H9 (cell line): Measurements from ENCODE around the gene RHBDD2. TPM values are rescaled to one million over a fixed set of nuclear protein-coding genes. Genes with fewer than 3 reads are reported as not detected.

Experiments used
- DNase-seq: peaks from one replicate; pipeline ENCODE4 v3.0.0-alpha.2; 2017
- H2AFZ ChIP-seq: one replicate; pipeline ENCODE4 v1.6.1; 2013; ENCODE audit warnings: mild to moderate bottlenecking, low read length, control low read depth, moderate library complexity
- H2AK5ac ChIP-seq: 2 replicates; pipeline ENCODE4 v1.6.1; 2013; ENCODE audit warnings: low read length, control low read depth, mixed read lengths; ENCODE audit not compliant: insufficient read length
- H2BK120ac ChIP-seq: one replicate; pipeline ENCODE4 v1.6.1; 2013; ENCODE audit warnings: low read depth, mild to moderate bottlenecking, low read length, control low read depth, inconsistent platforms; ENCODE audit not compliant: poor library complexity, severe bottlenecking
- H2BK12ac ChIP-seq: 2 replicates; pipeline ENCODE4 v1.6.1; 2013; ENCODE audit warnings: low read length, control low read depth, mixed read lengths, low read depth; ENCODE audit not compliant: insufficient read length
- H2BK15ac ChIP-seq: 2 replicates; pipeline ENCODE4 v1.6.1; 2013; ENCODE audit warnings: low read depth, low read length, control low read depth
- H2BK20ac ChIP-seq: one replicate; pipeline ENCODE4 v1.6.1; 2013; ENCODE audit warnings: low read depth, mild to moderate bottlenecking, low read length, control low read depth, inconsistent platforms; ENCODE audit not compliant: poor library complexity, severe bottlenecking
- H2BK5ac ChIP-seq: 2 replicates; pipeline ENCODE4 v1.6.1; 2013; ENCODE audit warnings: low read length, control low read depth, mixed read lengths; ENCODE audit not compliant: insufficient read length
- H3K14ac ChIP-seq: 2 replicates; pipeline ENCODE4 v1.6.1; 2013; ENCODE audit warnings: low read length, control low read depth; ENCODE audit not compliant: insufficient read depth
- H3K18ac ChIP-seq: 2 replicates; pipeline ENCODE4 v1.6.1; 2013; ENCODE audit warnings: low read depth, mild to moderate bottlenecking, mixed read lengths, low read length, control low read depth; ENCODE audit not compliant: insufficient read length
- H3K23ac ChIP-seq: 2 replicates; pipeline ENCODE4 v1.6.1; 2013; ENCODE audit warnings: low read length, control low read depth, mixed read lengths, low read depth; ENCODE audit not compliant: insufficient read length
- H3K23me2 ChIP-seq: 2 replicates; pipeline ENCODE4 v1.6.1; 2013; ENCODE audit warnings: low read depth, mild to moderate bottlenecking, mixed read lengths, low read length, control low read depth; ENCODE audit not compliant: insufficient read length, poor library complexity, severe bottlenecking
- H3K27ac ChIP-seq: 2 replicates; pipeline ENCODE4 v1.5.1; 2013; ENCODE audit warnings: low read length, control low read depth, mixed read lengths, low read depth; ENCODE audit not compliant: insufficient read length
- H3K27me3 ChIP-seq: 2 replicates; pipeline ENCODE4 v1.6.1; 2013; ENCODE audit warnings: low read length, control low read depth, inconsistent platforms; ENCODE audit not compliant: insufficient read depth
- H3K4ac ChIP-seq: 2 replicates; pipeline ENCODE4 v1.6.1; 2013; ENCODE audit warnings: low read depth, mild to moderate bottlenecking, control low read depth, inconsistent platforms, low read length, moderate library complexity
- H3K4me1 ChIP-seq: 2 replicates; pipeline ENCODE4 v1.6.1; 2013; ENCODE audit warnings: low read length, control low read depth, inconsistent platforms; ENCODE audit not compliant: insufficient read depth
- H3K4me2 ChIP-seq: 2 replicates; pipeline ENCODE4 v1.6.1; 2013; ENCODE audit warnings: low read length, control low read depth, mixed read lengths; ENCODE audit not compliant: insufficient read length, insufficient read depth
- H3K56ac ChIP-seq: 2 replicates; pipeline ENCODE4 v1.6.1; 2013; ENCODE audit warnings: low read depth, mild to moderate bottlenecking, mixed read lengths, low read length, control low read depth; ENCODE audit not compliant: insufficient read length
- H3K79me1 ChIP-seq: 2 replicates; pipeline ENCODE4 v1.6.1; 2013; ENCODE audit warnings: low read depth, mild to moderate bottlenecking, moderate library complexity, low read length, control low read depth, inconsistent platforms; ENCODE audit not compliant: insufficient read depth, poor library complexity, severe bottlenecking
- H3K79me2 ChIP-seq: 2 replicates; pipeline ENCODE4 v1.6.1; 2013; ENCODE audit warnings: low read length, control low read depth, inconsistent platforms; ENCODE audit not compliant: insufficient read depth
- H3K9ac ChIP-seq: 2 replicates; pipeline ENCODE4 v1.6.1; 2013; ENCODE audit warnings: low read length, control low read depth, mixed read lengths; ENCODE audit not compliant: insufficient read length; ENCODE audit errors: extremely low read depth
- H3K9me3 ChIP-seq: one replicate; pipeline ENCODE4 v1.6.1; 2013; ENCODE audit warnings: low read depth, low read length, inconsistent platforms; ENCODE audit not compliant: control insufficient read depth
- H3T11ph ChIP-seq: one replicate; pipeline ENCODE4 v1.6.1; 2013; ENCODE audit warnings: mild to moderate bottlenecking, low read length, control low read depth, inconsistent platforms
- H4K20me1 ChIP-seq: one replicate; pipeline ENCODE4 v1.6.1; 2013; ENCODE audit not compliant: control insufficient read depth, insufficient read length, insufficient read depth
- H4K5ac ChIP-seq: 2 replicates; pipeline ENCODE4 v1.6.1; 2013; ENCODE audit warnings: low read depth, mild to moderate bottlenecking, mixed read lengths, low read length, control low read depth; ENCODE audit not compliant: insufficient read length
- H4K8ac ChIP-seq: replicated peaks from 2 replicates; pipeline ENCODE4 v1.6.1; 2013; ENCODE audit warnings: low read length, control low read depth, mixed read lengths, low read depth; ENCODE audit not compliant: insufficient read length
- H4K91ac ChIP-seq: 2 replicates; pipeline ENCODE4 v1.6.1; 2013; ENCODE audit warnings: low read depth, mild to moderate bottlenecking, moderate library complexity, mixed read lengths, low read length, control low read depth; ENCODE audit not compliant: insufficient read length
- H3K27ac Mint-ChIP-seq, 3 experiments: 2 replicates in 2 of 3; 3 replicates in 1 of 3; pipeline ENCODE4 v1.8.0; 2020 to 2021; ENCODE audit warnings: mixed read lengths in 3 of 3, mild to moderate bottlenecking in 1 of 3, moderate library complexity in 1 of 3
- H3K27me3 Mint-ChIP-seq: 2 replicates; pipeline ENCODE4 v1.8.0; 2021; ENCODE audit warnings: low read depth, mild to moderate bottlenecking, moderate library complexity, mixed read lengths
- H3K36me3 Mint-ChIP-seq, 3 experiments: 2 replicates in 2 of 3; 3 replicates in 1 of 3; pipeline ENCODE4 v1.8.0; 2020 to 2021; ENCODE audit warnings: low read depth in 3 of 3, mixed read lengths in 3 of 3; ENCODE audit not compliant: insufficient read depth in 1 of 3
- H3K4me1 Mint-ChIP-seq, 2 experiments: 2 replicates each; pipeline ENCODE4 v1.8.0; 2020; ENCODE audit warnings: mixed read lengths in 2 of 2
- H3K4me3 Mint-ChIP-seq, 2 experiments: 2 replicates in 1 of 2; 3 replicates in 1 of 2; pipeline ENCODE4 v1.8.0; 2020 to 2021; ENCODE audit warnings: mild to moderate bottlenecking in 2 of 2, mixed read lengths in 2 of 2, moderate library complexity in 1 of 2
- H3K9me3 Mint-ChIP-seq, 2 experiments: 2 replicates in 1 of 2; 3 replicates in 1 of 2; pipeline ENCODE4 v1.8.0; 2020; ENCODE audit warnings: mild to moderate bottlenecking in 2 of 2, mixed read lengths in 2 of 2, moderate library complexity in 1 of 2
- CTCF ChIP-seq: fragments of 200-600 bp; sonication (generic); conservative IDR thresholded peaks from 3 replicates; pipeline ENCODE4 v1.8.0; 2021; ENCODE audit warnings: antibody characterized with exemption, mild to moderate bottlenecking
- WGBS: extraction: QIAGEN DNeasy Blood & Tissue Kit; methylation state at CpG from one replicate; pipeline ENCODE4 v1.1.7; 2013; ENCODE audit warnings: missing lambda C conversion rate, low lambda C conversion rate, mixed read lengths; ENCODE audit not compliant: insufficient read length; ENCODE audit errors: extremely low coverage; 5-methylcytosine and 5-hydroxymethylcytosine counted together
- total RNA-seq: library from RNA; stranded (reverse); gene quantifications from 2 replicates; pipeline ENCODE4 v1.2.1, GENCODE V29; 2021

RHBDD2 gene
- total RNA-seq, 1 experiment from 2014 or later = 30.0 TPM

- Histone ChIP-seq H3K14ac (no peak overlapping the region), H3K23ac (no peak overlapping the region), H3K56ac (no peak overlapping the region), H2BK20ac (no peak overlapping the region), H3T11ph (no peak overlapping the region), H3K18ac (no peak overlapping the region), H3K27me3 (no peaks in the 10 kb centered on the region), H3K9ac (no peak overlapping the region), H2BK120ac (no peak overlapping the region), H4K20me1 (no peaks in the 10 kb centered on the region), H4K8ac (no peak overlapping the region), H3K4ac (no peak overlapping the region), H3K4me1 (peaks cover 2% of the 10 kb centered on the region; the same call in 1 of the 2 replicates), H2AFZ (no peak overlapping the region), H3K79me2 (peaks cover 4% of the 10 kb centered on the region; the same call in 1 of the 2 replicates), H3K27ac (no peak overlapping the region), H2BK15ac (no peak overlapping the region), H3K4me2 (no peak overlapping the region), H3K79me1 (no peaks in the 10 kb centered on the region), H2AK5ac (no peak overlapping the region), H4K5ac (no peak overlapping the region), H3K23me2 (peaks cover 4% of the 10 kb centered on the region), H2BK12ac (no peak overlapping the region), H4K91ac (no peak overlapping the region), H3K9me3 (no peaks in the 10 kb centered on the region), H2BK5ac (no peak overlapping the region)
- no CpG with 5 or more reads among the region's 5 CpGs for WGBS
- Mint-ChIP-seq H3K27me3 (peaks cover 9% of the 10 kb centered on the region), H3K4me1 (peaks cover 23 to 24% of the 10 kb centered on the region in 2 experiments), H3K4me3 (no peak overlapping the region), H3K27ac (no peak overlapping the region), H3K9me3 (no peaks in the 10 kb centered on the region; a peak in 1 of 5 replicates), H3K36me3 (peaks cover 58 to 87% (median 83%) of the 10 kb centered on the region in 3 experiments)
- DNase-seq = no peak
- TF ChIP-seq CTCF = no peak
These were observed 5.6 kb downstream of the RHBDD2 start for GRCh38 chr7:75884476-75884875.
